ENCODE results near the gene ELFN1. TPM values are rescaled to one million over a fixed set of nuclear protein-coding genes. Genes with fewer than 3 reads are reported as not detected.

The ELFN1 gene
- total and polyA plus RNA-seq, 4 donors = 0.43 to 3.5 (median 3.4) TPM

DNA sequence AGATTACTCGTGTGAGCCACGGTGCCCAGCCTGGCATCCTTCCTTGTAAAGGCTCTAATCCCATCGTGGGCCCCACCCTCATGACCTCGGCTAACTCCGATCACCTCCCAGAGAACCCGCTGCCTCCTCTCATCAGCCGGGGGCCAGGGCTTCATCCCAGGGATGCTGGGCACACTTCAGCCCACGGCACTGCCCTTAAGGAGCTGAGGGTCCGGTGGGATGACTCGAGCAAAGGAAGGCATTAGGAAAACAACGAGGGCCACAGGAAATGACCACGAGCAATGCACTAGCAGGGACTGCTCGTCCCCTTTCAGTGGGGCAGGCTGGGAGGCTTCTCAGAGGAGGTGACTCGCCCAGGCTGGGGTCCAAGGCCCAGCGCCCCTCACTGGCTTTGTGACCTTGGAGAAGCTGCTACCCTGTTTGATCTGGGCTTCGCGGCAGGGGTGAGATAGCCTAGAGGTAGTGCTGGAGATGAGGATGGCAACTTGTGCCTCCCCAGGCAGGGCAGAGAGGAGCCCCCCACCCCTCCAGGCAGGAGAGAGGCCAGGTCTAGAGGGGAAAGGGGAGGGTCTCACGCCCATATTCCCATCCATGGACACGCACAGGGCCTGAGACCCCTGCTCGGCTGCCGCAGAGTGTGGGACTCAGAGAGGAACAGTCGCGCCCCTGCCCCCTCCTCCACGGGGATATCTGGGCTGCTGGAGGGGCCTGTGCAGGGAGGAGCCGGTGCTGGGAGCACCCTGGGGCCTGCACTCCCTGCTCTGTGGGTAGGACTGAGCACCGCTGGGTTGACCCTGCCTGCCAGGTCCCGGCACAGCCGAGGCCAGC lies 26.8 kb downstream of the ELFN1 start:
- 83% methylated on average over 28 of the region's 28 CpGs for WGBS
- Histone ChIP-seq H3K4me3 (ENCODE audit: low read depth in 1 of 3, low read length in 3 of 3) (no peak overlapping the region), H3K4me1 (ENCODE audit: control insufficient read depth in 4 of 4, insufficient read depth in 4 of 4, low read length in 3 of 4) (no peaks in the 10 kb centered on the region), H3K9me3 (ENCODE audit: control insufficient read depth in 4 of 4, low read length in 3 of 4) (no peaks in the 10 kb centered on the region), H3K27ac (ENCODE audit: low read depth in 1 of 2, low read length in 2 of 2) (no peak overlapping the region), H3K27me3 (ENCODE audit: control insufficient read depth in 4 of 4, insufficient read depth in 4 of 4, low read length in 3 of 4) (no peaks in the 10 kb centered on the region), H3K9ac (ENCODE audit: low read depth in 1 of 2, low read length in 2 of 2) (no peak overlapping the region), H3K36me3 (ENCODE audit: control insufficient read depth in 4 of 4, insufficient read depth in 3 of 4, low read depth in 1 of 4, low read length in 3 of 4) (peaks cover 0 to 5% (median 3%) of the 10 kb centered on the region in 4 donors)
- TF ChIP-seq HNF4A (conservative IDR thresholded peaks at IDR 0.05) (no peak), JUND (IDR thresholded peaks at IDR 0.05) (no peak), SP1 (IDR thresholded peaks at IDR 0.05) (no peak), YY1 (IDR thresholded peaks at IDR 0.05) (no peak), FOXA2 (IDR thresholded peaks at IDR 0.05) (no peak)
- TF ChIP-seq, protein P1, sequence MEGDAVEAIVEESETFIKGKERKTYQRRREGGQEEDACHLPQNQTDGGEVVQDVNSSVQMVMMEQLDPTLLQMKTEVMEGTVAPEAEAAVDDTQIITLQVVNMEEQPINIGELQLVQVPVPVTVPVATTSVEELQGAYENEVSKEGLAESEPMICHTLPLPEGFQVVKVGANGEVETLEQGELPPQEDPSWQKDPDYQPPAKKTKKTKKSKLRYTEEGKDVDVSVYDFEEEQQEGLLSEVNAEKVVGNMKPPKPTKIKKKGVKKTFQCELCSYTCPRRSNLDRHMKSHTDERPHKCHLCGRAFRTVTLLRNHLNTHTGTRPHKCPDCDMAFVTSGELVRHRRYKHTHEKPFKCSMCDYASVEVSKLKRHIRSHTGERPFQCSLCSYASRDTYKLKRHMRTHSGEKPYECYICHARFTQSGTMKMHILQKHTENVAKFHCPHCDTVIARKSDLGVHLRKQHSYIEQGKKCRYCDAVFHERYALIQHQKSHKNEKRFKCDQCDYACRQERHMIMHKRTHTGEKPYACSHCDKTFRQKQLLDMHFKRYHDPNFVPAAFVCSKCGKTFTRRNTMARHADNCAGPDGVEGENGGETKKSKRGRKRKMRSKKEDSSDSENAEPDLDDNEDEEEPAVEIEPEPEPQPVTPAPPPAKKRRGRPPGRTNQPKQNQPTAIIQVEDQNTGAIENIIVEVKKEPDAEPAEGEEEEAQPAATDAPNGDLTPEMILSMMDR (IDR thresholded peaks at IDR 0.05; ENCODE audit: low read depth, low read length, missing input control) = no peak
- TF ChIP-seq, protein P2, sequence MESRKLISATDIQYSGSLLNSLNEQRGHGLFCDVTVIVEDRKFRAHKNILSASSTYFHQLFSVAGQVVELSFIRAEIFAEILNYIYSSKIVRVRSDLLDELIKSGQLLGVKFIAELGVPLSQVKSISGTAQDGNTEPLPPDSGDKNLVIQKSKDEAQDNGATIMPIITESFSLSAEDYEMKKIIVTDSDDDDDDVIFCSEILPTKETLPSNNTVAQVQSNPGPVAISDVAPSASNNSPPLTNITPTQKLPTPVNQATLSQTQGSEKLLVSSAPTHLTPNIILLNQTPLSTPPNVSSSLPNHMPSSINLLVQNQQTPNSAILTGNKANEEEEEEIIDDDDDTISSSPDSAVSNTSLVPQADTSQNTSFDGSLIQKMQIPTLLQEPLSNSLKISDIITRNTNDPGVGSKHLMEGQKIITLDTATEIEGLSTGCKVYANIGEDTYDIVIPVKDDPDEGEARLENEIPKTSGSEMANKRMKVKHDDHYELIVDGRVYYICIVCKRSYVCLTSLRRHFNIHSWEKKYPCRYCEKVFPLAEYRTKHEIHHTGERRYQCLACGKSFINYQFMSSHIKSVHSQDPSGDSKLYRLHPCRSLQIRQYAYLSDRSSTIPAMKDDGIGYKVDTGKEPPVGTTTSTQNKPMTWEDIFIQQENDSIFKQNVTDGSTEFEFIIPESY (IDR thresholded peaks at IDR 0.05) = no peak
- TF ChIP-seq, protein P3, sequence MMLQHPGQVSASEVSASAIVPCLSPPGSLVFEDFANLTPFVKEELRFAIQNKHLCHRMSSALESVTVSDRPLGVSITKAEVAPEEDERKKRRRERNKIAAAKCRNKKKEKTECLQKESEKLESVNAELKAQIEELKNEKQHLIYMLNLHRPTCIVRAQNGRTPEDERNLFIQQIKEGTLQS (IDR thresholded peaks at IDR 0.05) = no peak
- no peak for DNase-seq (ENCODE audit: low spot score)

DNA sequence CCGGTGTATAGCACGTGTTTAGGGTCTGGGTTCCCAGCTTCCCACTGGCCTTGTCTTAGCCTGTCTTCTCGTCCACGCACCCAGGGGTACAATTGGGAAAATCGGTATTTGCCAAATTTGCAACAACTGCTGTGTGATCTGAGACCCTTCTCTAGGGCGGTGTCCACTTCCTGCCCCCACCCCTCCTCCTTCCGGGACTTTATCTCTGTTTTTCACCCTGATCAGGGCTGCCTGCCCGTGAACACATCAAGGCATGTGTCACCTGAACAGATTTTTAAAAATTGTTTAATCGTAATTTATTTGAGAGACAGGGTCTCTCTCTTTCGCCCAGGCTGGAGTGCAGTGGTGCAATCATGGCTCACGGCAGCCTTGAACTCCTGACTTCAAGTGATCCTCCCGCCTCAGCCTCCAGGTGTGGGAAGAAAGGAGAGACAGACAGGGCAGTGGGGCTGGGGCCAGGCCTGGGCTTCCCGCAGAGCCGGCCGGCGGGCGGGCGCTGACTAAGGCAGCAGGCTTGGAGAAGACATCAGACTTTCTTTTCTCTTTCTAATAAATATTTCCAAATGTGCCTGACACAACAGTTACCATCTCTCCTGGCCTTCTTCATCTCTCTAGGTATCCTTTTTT lies 27.5 kb downstream of the ELFN1 start:
- DNase-seq (ENCODE audit: low spot score) = no peak

DNA sequence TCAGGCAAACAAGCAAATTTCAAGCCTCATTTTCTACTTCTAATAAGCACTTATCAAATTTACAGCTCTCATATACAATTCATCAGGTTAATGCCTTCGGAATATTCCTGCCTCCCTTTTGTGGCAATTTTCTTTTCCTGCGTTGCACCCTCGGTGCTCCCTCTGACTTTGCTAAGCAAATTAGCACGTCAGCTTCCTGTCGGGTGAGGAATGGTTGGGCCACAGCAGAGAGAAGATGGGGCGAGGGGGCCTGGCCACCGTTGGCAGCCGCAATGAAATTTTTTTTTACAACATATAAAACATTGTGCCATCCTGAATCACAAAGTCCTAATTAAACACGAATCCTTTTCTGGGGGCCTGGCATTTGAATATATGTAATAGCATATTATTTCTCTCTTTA lies 28.1 kb downstream of the ELFN1 start:
- H3K4me1 ChIP-seq (ENCODE audit: control insufficient read depth in 4 of 4, insufficient read depth in 4 of 4, low read length in 3 of 4) = no peaks in the 10 kb centered on the region
- WGBS = 77% methylated on average over 9 of the region's 9 CpGs
- H3K27me3 ChIP-seq (ENCODE audit: control insufficient read depth in 4 of 4, insufficient read depth in 4 of 4, low read length in 3 of 4) = no peaks in the 10 kb centered on the region
- no peak overlapping the region for H3K27ac ChIP-seq (ENCODE audit: low read depth in 1 of 2, low read length in 2 of 2)
- H3K4me3 ChIP-seq (ENCODE audit: low read depth in 1 of 3, low read length in 3 of 3) = no peak overlapping the region
- H3K9ac ChIP-seq (ENCODE audit: low read depth in 1 of 2, low read length in 2 of 2) = no peak overlapping the region
- H3K9me3 ChIP-seq (ENCODE audit: control insufficient read depth in 4 of 4, low read length in 3 of 4) = peaks cover 0 to 4% (median under 1%) of the 10 kb centered on the region in 4 donors
- DNase-seq (ENCODE audit: low spot score) = no peak
- H3K36me3 ChIP-seq (ENCODE audit: control insufficient read depth in 4 of 4, insufficient read depth in 3 of 4, low read depth in 1 of 4, low read length in 3 of 4) = peaks cover 0 to 5% (median 3%) of the 10 kb centered on the region in 4 donors
- TF ChIP-seq, protein P2 (IDR thresholded peaks at IDR 0.05) = no peak
- TF ChIP-seq, protein P1 (IDR thresholded peaks at IDR 0.05; ENCODE audit: low read depth, low read length, missing input control) = no peak
- TF ChIP-seq, protein P3 (IDR thresholded peaks at IDR 0.05) = no peak
- no peak for TF ChIP-seq GABPA (IDR thresholded peaks at IDR 0.05 in 1 of 2, conservative IDR thresholded peaks at IDR 0.05 in 1 of 2)
- no peak for TF ChIP-seq NR2F2 (IDR thresholded peaks at IDR 0.05)
- TF ChIP-seq FOXA1 (IDR thresholded peaks at IDR 0.05) = no peak
- TF ChIP-seq YY1 (IDR thresholded peaks at IDR 0.05) = no peak

More for the DNA sequence above, 27.5 kb downstream of the ELFN1 start:
- 89% methylated on average over 18 of the region's 18 CpGs for WGBS
- Histone ChIP-seq H3K4me1 (ENCODE audit: control insufficient read depth in 4 of 4, insufficient read depth in 4 of 4, low read length in 3 of 4) (no peaks in the 10 kb centered on the region), H3K9me3 (ENCODE audit: control insufficient read depth in 4 of 4, low read length in 3 of 4) (peaks cover 0 to 4% (median 0%) of the 10 kb centered on the region in 4 donors), H3K9ac (ENCODE audit: low read depth in 1 of 2, low read length in 2 of 2) (no peak overlapping the region), H3K27ac (ENCODE audit: low read depth in 1 of 2, low read length in 2 of 2) (no peak overlapping the region), H3K36me3 (ENCODE audit: control insufficient read depth in 4 of 4, insufficient read depth in 3 of 4, low read depth in 1 of 4, low read length in 3 of 4) (peaks cover 0 to 5% (median 3%) of the 10 kb centered on the region in 4 donors), H3K4me3 (ENCODE audit: low read depth in 1 of 3, low read length in 3 of 3) (no peak overlapping the region), H3K27me3 (ENCODE audit: control insufficient read depth in 4 of 4, insufficient read depth in 4 of 4, low read length in 3 of 4) (no peaks in the 10 kb centered on the region)
- TF ChIP-seq EGR1 (IDR thresholded peaks at IDR 0.05; ENCODE audit: low read depth in 2 of 2) = no peak
